Kidney epithelial cell (primary cell): ENCODE data around the gene ZSCAN31. TPM values are rescaled to one million over a fixed set of nuclear protein-coding genes. Genes with fewer than 3 reads are reported as not detected.
"Not testable (repeated sequence)": the region's sequence is repeated elsewhere in the genome, so short reads cannot be mapped to it uniquely, and the experiment has no call there.

Source experiments
- DNase-seq: peaks from one replicate; pipeline ENCODE4 v3.0.0-alpha.2; 2010; ENCODE audit warnings: low read depth
- H3K27me3 ChIP-seq: 2 replicates; pipeline ENCODE4 v1.6.0; 2011; ENCODE audit warnings: low read length; ENCODE audit not compliant: control insufficient read depth, insufficient read depth
- H3K36me3 ChIP-seq: 2 replicates; pipeline ENCODE4 v1.5.1; 2011; ENCODE audit warnings: low read length; ENCODE audit not compliant: control insufficient read depth, insufficient read depth
- H3K4me3 ChIP-seq: 2 replicates; pipeline ENCODE4 v1.5.1; 2011; ENCODE audit warnings: low read depth, mild to moderate bottlenecking, control low read depth, low read length
- total RNA-seq: library from RNA; depleted of rRNA; stranded (reverse); fragments of >200 nt; gene quantifications from 2 replicates; pipeline ENCODE4 v1.2.3, GENCODE V29; 2015
- TF ChIP-seq, protein P1 (sequence below): IDR thresholded peaks from 2 replicates; pipeline ENCODE4 v1.5.1; 2011; ENCODE audit warnings: mild to moderate bottlenecking, moderate library complexity, low read length, control low read depth, inconsistent platforms; ENCODE audit not compliant: insufficient read depth, poor library complexity, severe bottlenecking

The ZSCAN31 gene
- total RNA-seq, 1 donor from 2014 or later: 4.0 TPM

DNA sequence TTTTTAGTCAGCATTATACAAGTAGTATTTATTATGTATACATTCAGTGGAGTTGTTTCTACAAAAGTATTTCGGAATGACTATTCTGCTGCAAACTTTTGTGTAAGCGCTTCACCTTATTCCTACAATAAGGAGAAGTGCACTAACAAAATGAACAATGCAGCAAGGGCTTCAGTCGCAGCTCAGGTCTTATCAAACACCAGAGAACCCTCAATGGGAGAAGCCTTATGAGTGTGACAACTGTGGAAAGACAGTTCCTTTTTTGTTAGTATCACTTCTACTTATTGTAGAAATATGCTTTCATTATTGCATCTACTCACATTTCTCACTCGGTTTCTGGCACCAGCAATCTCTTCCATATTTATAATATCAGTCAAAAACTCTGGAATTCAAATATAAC, 32.6 kb upstream of the ZSCAN31 start:
- TF ChIP-seq, protein P1, sequence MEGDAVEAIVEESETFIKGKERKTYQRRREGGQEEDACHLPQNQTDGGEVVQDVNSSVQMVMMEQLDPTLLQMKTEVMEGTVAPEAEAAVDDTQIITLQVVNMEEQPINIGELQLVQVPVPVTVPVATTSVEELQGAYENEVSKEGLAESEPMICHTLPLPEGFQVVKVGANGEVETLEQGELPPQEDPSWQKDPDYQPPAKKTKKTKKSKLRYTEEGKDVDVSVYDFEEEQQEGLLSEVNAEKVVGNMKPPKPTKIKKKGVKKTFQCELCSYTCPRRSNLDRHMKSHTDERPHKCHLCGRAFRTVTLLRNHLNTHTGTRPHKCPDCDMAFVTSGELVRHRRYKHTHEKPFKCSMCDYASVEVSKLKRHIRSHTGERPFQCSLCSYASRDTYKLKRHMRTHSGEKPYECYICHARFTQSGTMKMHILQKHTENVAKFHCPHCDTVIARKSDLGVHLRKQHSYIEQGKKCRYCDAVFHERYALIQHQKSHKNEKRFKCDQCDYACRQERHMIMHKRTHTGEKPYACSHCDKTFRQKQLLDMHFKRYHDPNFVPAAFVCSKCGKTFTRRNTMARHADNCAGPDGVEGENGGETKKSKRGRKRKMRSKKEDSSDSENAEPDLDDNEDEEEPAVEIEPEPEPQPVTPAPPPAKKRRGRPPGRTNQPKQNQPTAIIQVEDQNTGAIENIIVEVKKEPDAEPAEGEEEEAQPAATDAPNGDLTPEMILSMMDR: no peak
- Histone ChIP-seq H3K27me3 (no peaks in the 10 kb centered on the region), H3K4me3 (no peak overlapping the region), H3K36me3 (no peaks in the 10 kb centered on the region)
- DNase-seq: no peak

DNA sequence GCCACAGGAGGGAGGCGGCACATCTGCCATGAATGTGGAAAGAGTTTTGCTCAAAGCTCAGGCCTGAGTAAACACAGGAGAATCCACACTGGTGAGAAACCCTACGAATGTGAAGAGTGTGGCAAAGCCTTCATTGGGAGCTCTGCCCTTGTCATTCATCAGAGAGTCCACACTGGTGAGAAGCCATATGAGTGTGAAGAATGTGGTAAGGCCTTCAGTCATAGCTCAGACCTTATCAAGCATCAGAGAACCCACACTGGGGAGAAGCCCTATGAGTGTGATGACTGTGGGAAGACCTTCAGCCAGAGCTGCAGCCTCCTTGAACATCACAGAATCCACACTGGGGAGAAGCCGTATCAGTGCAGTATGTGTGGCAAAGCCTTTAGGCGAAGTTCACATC, 29.6 kb upstream of the ZSCAN31 start:
- H3K36me3 ChIP-seq, H3K4me3 ChIP-seq, DNase-seq, H3K27me3 ChIP-seq: not testable (repeated sequence)

DNA sequence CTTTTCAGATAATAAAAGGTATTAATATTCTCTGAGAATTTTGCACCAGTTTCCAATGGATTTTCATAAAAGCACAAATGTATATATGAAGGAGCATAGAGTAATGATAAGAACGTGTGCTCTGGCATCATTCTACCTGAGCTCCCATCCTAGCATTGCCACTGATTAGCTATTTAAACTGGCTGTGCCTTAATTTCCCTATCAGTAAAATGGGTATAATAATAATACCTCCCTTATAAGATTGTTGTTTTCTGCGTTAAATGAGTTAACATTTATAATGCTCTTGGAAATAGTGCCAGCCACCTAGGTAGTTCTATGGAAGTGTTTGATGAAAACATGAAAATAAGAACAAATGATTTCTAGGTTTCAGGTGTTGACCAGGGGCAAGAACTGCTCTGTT, 25.0 kb upstream of the ZSCAN31 start:
- H3K4me3 ChIP-seq: no peak overlapping the region
- no peaks in the 10 kb centered on the region for H3K27me3 ChIP-seq
- no peak for DNase-seq
- peaks cover 3% of the 10 kb centered on the region for H3K36me3 ChIP-seq
- TF ChIP-seq, protein P1: no peak

DNA sequence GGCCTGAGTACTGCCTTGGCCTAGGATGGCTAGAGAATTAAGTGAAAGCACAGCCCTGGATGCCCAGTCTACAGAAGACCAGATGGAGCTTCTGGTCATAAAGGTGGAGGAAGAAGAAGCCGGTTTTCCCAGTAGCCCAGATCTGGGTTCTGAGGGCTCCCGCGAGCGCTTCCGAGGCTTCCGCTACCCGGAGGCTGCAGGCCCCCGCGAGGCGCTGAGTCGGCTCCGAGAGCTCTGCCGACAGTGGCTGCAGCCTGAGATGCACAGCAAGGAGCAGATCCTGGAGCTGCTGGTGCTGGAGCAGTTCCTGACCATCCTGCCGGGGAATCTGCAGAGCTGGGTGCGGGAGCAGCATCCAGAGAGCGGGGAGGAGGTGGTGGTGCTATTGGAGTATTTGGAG, 23.6 kb upstream of the ZSCAN31 start:
- H3K4me3 ChIP-seq, H3K36me3 ChIP-seq, DNase-seq, H3K27me3 ChIP-seq: not testable (repeated sequence)

DNA sequence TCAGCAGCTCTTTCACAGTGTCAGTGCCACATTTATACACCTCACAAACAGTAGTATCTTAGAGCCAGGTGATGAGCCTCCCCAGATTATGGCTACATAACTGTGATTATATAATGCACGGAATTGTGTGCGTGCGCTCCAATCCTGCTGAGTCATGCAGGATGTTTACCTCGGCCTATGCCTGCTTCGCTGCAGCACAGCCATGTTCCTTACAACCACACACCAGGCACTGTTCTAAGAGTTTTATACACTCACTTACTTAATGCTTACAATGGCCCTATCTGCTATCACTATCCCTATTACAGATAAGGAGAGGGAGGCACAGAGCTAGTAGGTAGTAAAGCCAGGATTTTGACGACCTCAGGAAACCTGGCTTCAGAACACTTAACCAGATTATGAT, 21.1 kb upstream of the ZSCAN31 start:
- no peak for DNase-seq
- Histone ChIP-seq H3K36me3 (no peaks in the 10 kb centered on the region), H3K27me3 (no peaks in the 10 kb centered on the region), H3K4me3 (no peak overlapping the region)
- TF ChIP-seq, protein P1: no peak

DNA sequence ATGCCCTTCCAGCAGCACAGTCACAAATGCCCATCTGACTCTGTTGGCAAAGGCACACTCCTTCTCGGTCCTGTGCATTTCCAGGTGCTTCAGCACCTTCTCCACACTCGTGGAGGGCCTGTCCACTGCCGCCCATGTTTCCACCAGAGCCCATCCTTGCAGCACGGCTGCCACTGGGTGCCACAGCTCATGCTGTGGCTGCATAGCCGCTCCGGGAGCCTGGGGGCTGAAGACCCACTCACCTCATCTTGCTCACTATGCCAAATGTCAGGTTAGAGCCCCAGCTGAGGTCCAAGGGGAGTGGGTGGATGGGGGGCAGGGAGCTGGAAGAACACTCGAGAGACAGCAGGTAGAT, 20.7 kb upstream of the ZSCAN31 start:
- TF ChIP-seq, protein P1: no peak
- H3K4me3 ChIP-seq: no peak overlapping the region
- H3K36me3 ChIP-seq: no peaks in the 10 kb centered on the region
- no peaks in the 10 kb centered on the region for H3K27me3 ChIP-seq
- DNase-seq: no peak

DNA sequence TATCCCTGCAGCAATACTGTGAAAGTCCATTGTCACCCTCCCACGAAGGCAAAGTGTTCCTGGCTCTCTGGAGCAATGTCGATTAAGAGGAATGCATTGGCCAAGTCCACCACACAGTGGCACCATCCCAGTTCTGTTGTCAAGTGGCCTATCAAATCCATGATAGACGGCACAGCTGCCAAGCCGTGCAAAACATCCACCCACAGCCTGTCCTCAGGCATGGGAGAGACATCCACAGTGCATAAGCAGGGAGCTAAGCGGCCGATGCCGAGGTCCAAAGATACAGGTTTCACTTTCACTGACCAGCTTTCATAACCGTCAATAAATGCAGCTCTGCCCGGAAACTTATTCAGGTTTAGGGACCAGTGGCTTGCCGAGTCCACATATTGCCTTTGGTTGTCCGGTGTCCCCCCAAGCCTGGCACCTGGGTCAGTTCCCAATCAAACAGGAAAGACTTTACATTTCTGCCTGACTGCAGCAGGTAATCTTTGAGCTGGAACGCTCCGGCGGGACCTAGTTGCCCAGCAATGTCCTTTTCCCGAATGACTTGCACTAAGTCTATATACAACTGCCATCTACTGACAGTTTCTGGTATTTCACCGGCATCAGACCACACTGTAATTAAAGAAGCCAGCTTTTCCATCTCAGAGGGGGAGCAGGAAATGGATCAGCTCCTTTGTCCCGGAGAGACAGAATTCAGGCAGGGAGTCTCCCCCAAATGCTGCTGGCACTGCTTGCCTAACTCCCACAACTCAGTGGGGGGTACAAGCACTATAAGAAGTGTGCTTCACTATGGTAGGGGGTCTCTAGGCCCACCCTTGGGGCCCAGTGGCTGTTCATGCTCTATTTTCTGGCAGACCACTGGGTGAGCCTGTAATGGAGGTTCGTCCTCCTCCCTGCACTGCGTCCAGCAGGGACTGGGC, 20.1 kb upstream of the ZSCAN31 start:
- Histone ChIP-seq H3K36me3 (no peaks in the 10 kb centered on the region), H3K27me3 (no peaks in the 10 kb centered on the region), H3K4me3 (peak overlapping the region; percentile 52)
- TF ChIP-seq, protein P1: peak; percentile 71
- DNase-seq: peak; percentile 68
